ENCODE data around the gene DAB1. TPM values are rescaled to one million over a fixed set of nuclear protein-coding genes. Genes with fewer than 3 reads are reported as not detected.
A peak's percentile ranks its signal among the peaks of the same experiment; 100 is the strongest.

The DAB1 gene
- total RNA-seq, 1 donor from 2014 or later = 1.6 TPM

DNA sequence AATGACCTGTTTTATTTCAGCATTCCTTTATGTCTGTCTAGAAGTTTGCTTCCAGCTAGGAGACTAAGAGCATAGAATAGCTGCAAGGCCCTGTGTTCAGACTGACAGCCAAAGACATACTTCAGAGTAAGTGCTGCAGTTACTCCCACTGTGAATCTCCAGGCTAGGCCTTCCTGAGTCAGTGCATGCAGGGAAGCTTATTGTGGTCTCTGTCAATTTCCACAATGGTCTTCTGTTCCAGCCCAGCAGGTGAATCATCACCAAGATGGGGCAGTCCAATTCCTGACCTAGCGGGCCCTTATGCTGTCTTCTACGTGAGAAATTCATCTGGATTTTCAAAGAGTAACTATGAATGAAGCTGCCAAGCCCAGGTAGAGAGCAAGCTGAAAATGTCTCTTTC lies 311.7 kb downstream of the DAB1 start:
- H3K4me1 ChIP-seq (ENCODE audit: insufficient read depth, low read length) = no peaks in the 10 kb centered on the region
- H3K79me2 ChIP-seq (ENCODE audit: insufficient read depth, low read length) = no peaks in the 10 kb centered on the region
- H3K27me3 ChIP-seq (ENCODE audit: insufficient read depth, low read length) = no peaks in the 10 kb centered on the region
- H3K9ac ChIP-seq (ENCODE audit: low read length) = no peak overlapping the region
- Mint-ChIP-seq H3K4me1 (ENCODE audit: low read depth, unreplicated experiment) (peaks cover 15% of the 10 kb centered on the region), H3K27me3 (ENCODE audit: low read depth, unreplicated experiment) (peaks cover 5% of the 10 kb centered on the region), H3K4me3 (ENCODE audit: unreplicated experiment) (no peak overlapping the region), H3K36me3 (ENCODE audit: low read depth, unreplicated experiment) (no peaks in the 10 kb centered on the region), H3K27ac (ENCODE audit: unreplicated experiment) (no peak overlapping the region), H3K9me3 (ENCODE audit: unreplicated experiment) (no peaks in the 10 kb centered on the region)
- no peaks in the 10 kb centered on the region for H3K36me3 ChIP-seq (ENCODE audit: insufficient read depth, low read length)
- DNase-seq (ENCODE audit: low read depth) = peak; percentile 51
- H3K4me3 ChIP-seq (ENCODE audit: insufficient read depth, low read depth, low read length) = no peak overlapping the region
- H2AFZ ChIP-seq (ENCODE audit: low read depth, low read length) = no peak overlapping the region
- H3K27ac ChIP-seq (ENCODE audit: low read depth, low read length) = no peak overlapping the region
- TF ChIP-seq, protein P1, sequence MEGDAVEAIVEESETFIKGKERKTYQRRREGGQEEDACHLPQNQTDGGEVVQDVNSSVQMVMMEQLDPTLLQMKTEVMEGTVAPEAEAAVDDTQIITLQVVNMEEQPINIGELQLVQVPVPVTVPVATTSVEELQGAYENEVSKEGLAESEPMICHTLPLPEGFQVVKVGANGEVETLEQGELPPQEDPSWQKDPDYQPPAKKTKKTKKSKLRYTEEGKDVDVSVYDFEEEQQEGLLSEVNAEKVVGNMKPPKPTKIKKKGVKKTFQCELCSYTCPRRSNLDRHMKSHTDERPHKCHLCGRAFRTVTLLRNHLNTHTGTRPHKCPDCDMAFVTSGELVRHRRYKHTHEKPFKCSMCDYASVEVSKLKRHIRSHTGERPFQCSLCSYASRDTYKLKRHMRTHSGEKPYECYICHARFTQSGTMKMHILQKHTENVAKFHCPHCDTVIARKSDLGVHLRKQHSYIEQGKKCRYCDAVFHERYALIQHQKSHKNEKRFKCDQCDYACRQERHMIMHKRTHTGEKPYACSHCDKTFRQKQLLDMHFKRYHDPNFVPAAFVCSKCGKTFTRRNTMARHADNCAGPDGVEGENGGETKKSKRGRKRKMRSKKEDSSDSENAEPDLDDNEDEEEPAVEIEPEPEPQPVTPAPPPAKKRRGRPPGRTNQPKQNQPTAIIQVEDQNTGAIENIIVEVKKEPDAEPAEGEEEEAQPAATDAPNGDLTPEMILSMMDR (IDR thresholded peaks at IDR 0.05; ENCODE audit: insufficient read depth, low read depth, low read length) = no peak
- no peak for TF ChIP-seq EZH2 (IDR thresholded peaks at IDR 0.05; ENCODE audit: insufficient read depth, low read length)
- H3K4me2 ChIP-seq (ENCODE audit: low read length) = no peak overlapping the region
- no peak for FAIRE-seq
- H3K9me3 ChIP-seq (ENCODE audit: insufficient read depth, low read depth, low read length) = no peaks in the 10 kb centered on the region
- no peaks in the 10 kb centered on the region for H4K20me1 ChIP-seq (ENCODE audit: insufficient read depth, low read length)

DNA sequence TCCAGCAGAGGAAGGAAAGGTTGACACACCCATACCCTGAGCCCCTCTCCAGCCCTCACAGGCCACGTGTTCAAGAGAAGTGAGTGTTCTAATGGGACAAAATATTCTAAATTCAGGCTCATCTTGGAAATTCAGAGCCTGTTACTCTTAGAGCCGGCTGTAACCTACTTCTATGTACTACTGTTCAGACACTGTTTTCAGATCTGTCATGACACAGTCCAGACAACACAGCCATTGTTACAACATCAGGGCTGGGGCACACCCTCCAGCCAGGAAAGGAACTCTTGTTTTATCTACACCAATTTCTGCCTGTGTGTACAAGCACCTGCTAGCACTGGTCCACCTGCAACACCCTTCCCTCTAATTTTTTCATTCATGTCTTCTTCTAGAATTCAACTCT lies 312.7 kb downstream of the DAB1 start:
- H3K4me3 ChIP-seq (ENCODE audit: insufficient read depth, low read depth, low read length) = no peak overlapping the region
- TF ChIP-seq, protein P1 (IDR thresholded peaks at IDR 0.05; ENCODE audit: insufficient read depth, low read depth, low read length) = no peak
- TF ChIP-seq EZH2 (IDR thresholded peaks at IDR 0.05; ENCODE audit: insufficient read depth, low read length) = no peak
- Mint-ChIP-seq H3K36me3 (ENCODE audit: low read depth, unreplicated experiment) (no peaks in the 10 kb centered on the region), H3K9me3 (ENCODE audit: unreplicated experiment) (no peaks in the 10 kb centered on the region), H3K4me3 (ENCODE audit: unreplicated experiment) (no peak overlapping the region), H3K27ac (ENCODE audit: unreplicated experiment) (no peak overlapping the region), H3K4me1 (ENCODE audit: low read depth, unreplicated experiment) (peaks cover 15% of the 10 kb centered on the region), H3K27me3 (ENCODE audit: low read depth, unreplicated experiment) (peaks cover 5% of the 10 kb centered on the region)
- no peaks in the 10 kb centered on the region for H3K27me3 ChIP-seq (ENCODE audit: insufficient read depth, low read length)
- H2AFZ ChIP-seq (ENCODE audit: low read depth, low read length) = no peak overlapping the region
- H3K27ac ChIP-seq (ENCODE audit: low read depth, low read length) = no peak overlapping the region
- no peaks in the 10 kb centered on the region for H4K20me1 ChIP-seq (ENCODE audit: insufficient read depth, low read length)
- DNase-seq (ENCODE audit: low read depth) (no peak), FAIRE-seq (no peak)
- H3K9ac ChIP-seq (ENCODE audit: low read length) = no peak overlapping the region
- H3K4me2 ChIP-seq (ENCODE audit: low read length) = no peak overlapping the region
- no peaks in the 10 kb centered on the region for H3K79me2 ChIP-seq (ENCODE audit: insufficient read depth, low read length)
- H3K36me3 ChIP-seq (ENCODE audit: insufficient read depth, low read length) = no peaks in the 10 kb centered on the region
- no peaks in the 10 kb centered on the region for H3K9me3 ChIP-seq (ENCODE audit: insufficient read depth, low read depth, low read length)
- H3K4me1 ChIP-seq (ENCODE audit: insufficient read depth, low read length) = no peaks in the 10 kb centered on the region

DNA sequence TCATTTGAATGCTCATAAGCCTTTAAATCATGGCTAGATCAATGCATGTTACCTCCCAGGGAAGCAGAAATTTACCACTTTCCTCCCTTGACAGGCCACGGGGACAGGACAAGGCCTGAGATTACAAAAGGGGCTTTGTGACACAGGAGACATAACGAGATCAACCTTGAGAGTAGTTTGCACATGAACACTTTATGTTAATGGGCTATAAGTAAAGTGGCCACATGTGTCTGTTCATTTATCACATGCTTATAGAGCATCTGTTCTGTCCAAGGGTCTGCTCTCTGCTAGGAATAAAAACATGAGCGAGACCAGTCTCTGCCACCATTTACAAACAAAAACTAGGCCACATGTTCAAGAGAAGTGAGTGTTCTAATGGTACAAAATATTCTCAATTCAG lies 314.0 kb downstream of the DAB1 start:
- no peak overlapping the region for H3K27ac ChIP-seq (ENCODE audit: low read depth, low read length)
- FAIRE-seq (no peak), DNase-seq (ENCODE audit: low read depth) (no peak)
- no peak overlapping the region for H3K4me3 ChIP-seq (ENCODE audit: insufficient read depth, low read depth, low read length)
- Mint-ChIP-seq H3K4me1 (ENCODE audit: low read depth, unreplicated experiment) (peaks cover 15% of the 10 kb centered on the region), H3K4me3 (ENCODE audit: unreplicated experiment) (no peak overlapping the region), H3K27ac (ENCODE audit: unreplicated experiment) (no peak overlapping the region), H3K9me3 (ENCODE audit: unreplicated experiment) (no peaks in the 10 kb centered on the region), H3K36me3 (ENCODE audit: low read depth, unreplicated experiment) (no peaks in the 10 kb centered on the region), H3K27me3 (ENCODE audit: low read depth, unreplicated experiment) (peaks cover 5% of the 10 kb centered on the region)
- no peak overlapping the region for H3K9ac ChIP-seq (ENCODE audit: low read length)
- H2AFZ ChIP-seq (ENCODE audit: low read depth, low read length) = no peak overlapping the region
- H3K36me3 ChIP-seq (ENCODE audit: insufficient read depth, low read length) = no peaks in the 10 kb centered on the region
- H3K4me2 ChIP-seq (ENCODE audit: low read length) = no peak overlapping the region
- no peaks in the 10 kb centered on the region for H3K79me2 ChIP-seq (ENCODE audit: insufficient read depth, low read length)
- H3K9me3 ChIP-seq (ENCODE audit: insufficient read depth, low read depth, low read length) = no peaks in the 10 kb centered on the region
- no peaks in the 10 kb centered on the region for H3K4me1 ChIP-seq (ENCODE audit: insufficient read depth, low read length)
- no peak for TF ChIP-seq EZH2 (IDR thresholded peaks at IDR 0.05; ENCODE audit: insufficient read depth, low read length)
- TF ChIP-seq, protein P1 (IDR thresholded peaks at IDR 0.05; ENCODE audit: insufficient read depth, low read depth, low read length) = no peak
- no peaks in the 10 kb centered on the region for H4K20me1 ChIP-seq (ENCODE audit: insufficient read depth, low read length)
- no peaks in the 10 kb centered on the region for H3K27me3 ChIP-seq (ENCODE audit: insufficient read depth, low read length)

Measured in astrocyte (in vitro differentiated cells and primary cell).